ENCODE measurements around the gene CFDP1.

Gene CFDP1

GRCh38 chr16:75416904-75417565 lies 16.3 kb downstream of the CFDP1 start:
- H3K27me3 ChIP-seq (ENCODE audit: insufficient read depth, insufficient read length), result no peaks in the 10 kb centered on the region
- H3K9ac ChIP-seq (ENCODE audit: insufficient read length, low read depth), result no peak overlapping the region
- DNase-seq (ENCODE audit: low read depth, low spot score), result no peak
- H3K36me3 ChIP-seq (ENCODE audit: insufficient read depth, insufficient read length, low read length), result peaks cover 20% of the 10 kb centered on the region
- no peaks in the 10 kb centered on the region for H3K9me3 ChIP-seq (ENCODE audit: insufficient read depth, low read length)
- no peaks in the 10 kb centered on the region for H3K4me1 ChIP-seq (ENCODE audit: insufficient read depth, insufficient read length)
- H3K4me3 ChIP-seq (ENCODE audit: insufficient read length, low read depth), result no peak overlapping the region
- TF ChIP-seq ZNF274 (IDR thresholded peaks at IDR 0.05; ENCODE audit: low read depth, low read length), result no peak

GRCh38 chr16:75415169-75415905 lies 18.0 kb downstream of the CFDP1 start:
- no peak overlapping the region for H3K4me3 ChIP-seq (ENCODE audit: insufficient read length, low read depth)
- no peak overlapping the region for H3K9ac ChIP-seq (ENCODE audit: insufficient read length, low read depth)
- TF ChIP-seq YY1 (IDR thresholded peaks at IDR 0.05; ENCODE audit: insufficient read depth, insufficient read length) (no peak), SUZ12 (IDR thresholded peaks at IDR 0.05; ENCODE audit: extremely low read depth, insufficient read depth, insufficient read length) (no peak), ZNF274 (IDR thresholded peaks at IDR 0.05; ENCODE audit: low read depth, low read length) (no peak)
- no peak for DNase-seq (ENCODE audit: low read depth, low spot score)
- H3K36me3 ChIP-seq (ENCODE audit: insufficient read depth, insufficient read length, low read length), result peaks cover 34% of the 10 kb centered on the region
- H3K27me3 ChIP-seq (ENCODE audit: insufficient read depth, insufficient read length), result no peaks in the 10 kb centered on the region
- no peaks in the 10 kb centered on the region for H3K9me3 ChIP-seq (ENCODE audit: insufficient read depth, low read length)
- no peaks in the 10 kb centered on the region for H3K4me1 ChIP-seq (ENCODE audit: insufficient read depth, insufficient read length)

DNA sequence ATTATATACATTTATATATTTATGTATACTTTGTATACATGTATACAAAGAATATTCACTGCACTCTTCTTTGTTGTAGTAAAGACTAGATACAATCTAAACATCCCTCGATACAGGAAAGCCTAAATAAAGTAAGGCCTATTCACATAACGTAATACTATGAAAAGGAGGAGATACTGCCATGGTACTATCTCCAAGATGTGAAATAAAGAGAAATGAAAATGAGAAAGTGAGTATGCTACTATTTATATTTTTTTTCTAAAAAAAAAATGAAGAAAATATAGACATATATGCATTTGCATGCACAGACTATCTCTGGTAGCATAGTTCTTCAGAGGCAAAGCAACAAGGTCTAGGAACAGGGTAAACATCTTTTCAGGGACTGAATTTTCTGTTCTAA lies 19.4 kb downstream of the CFDP1 start:
- DNase-seq (ENCODE audit: low read depth, low spot score), result no peak
- TF ChIP-seq SUZ12 (IDR thresholded peaks at IDR 0.05; ENCODE audit: extremely low read depth, insufficient read depth, insufficient read length), result no peak
- no peak for TF ChIP-seq YY1 (IDR thresholded peaks at IDR 0.05; ENCODE audit: insufficient read depth, insufficient read length)
- no peak for TF ChIP-seq ZNF274 (IDR thresholded peaks at IDR 0.05; ENCODE audit: low read depth, low read length)
- no peaks in the 10 kb centered on the region for H3K4me1 ChIP-seq (ENCODE audit: insufficient read depth, insufficient read length)
- no peaks in the 10 kb centered on the region for H3K9me3 ChIP-seq (ENCODE audit: insufficient read depth, low read length)
- H3K27me3 ChIP-seq (ENCODE audit: insufficient read depth, insufficient read length), result no peaks in the 10 kb centered on the region
- H3K4me3 ChIP-seq (ENCODE audit: insufficient read length, low read depth), result no peak overlapping the region
- no peak overlapping the region for H3K9ac ChIP-seq (ENCODE audit: insufficient read length, low read depth)
- H3K36me3 ChIP-seq (ENCODE audit: insufficient read depth, insufficient read length, low read length), result peaks cover 48% of the 10 kb centered on the region

DNA sequence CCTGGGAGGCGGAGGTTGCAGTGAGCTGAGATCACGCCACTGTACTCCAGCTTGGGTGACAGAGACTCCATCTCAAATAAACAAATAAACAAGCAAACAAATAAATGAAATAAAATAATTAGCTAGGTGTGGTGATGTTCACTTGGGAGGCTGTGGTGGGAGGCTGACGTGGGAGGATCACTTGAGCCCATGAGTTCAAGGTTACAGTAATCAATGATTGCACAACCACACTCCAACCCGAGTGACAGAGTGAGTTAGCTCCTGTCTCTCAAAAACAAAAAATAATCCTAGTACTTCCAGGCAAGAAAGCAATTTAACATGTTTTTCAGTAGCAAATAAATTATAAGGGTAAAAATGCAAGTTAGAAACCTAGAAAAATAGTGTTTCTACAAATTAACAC lies 26.4 kb downstream of the CFDP1 start:
- DNase-seq (ENCODE audit: low read depth, low spot score), result no peak
- Histone ChIP-seq H3K9me3 (ENCODE audit: insufficient read depth, low read length) (no peaks in the 10 kb centered on the region), H3K27me3 (ENCODE audit: insufficient read depth, insufficient read length) (no peaks in the 10 kb centered on the region), H3K36me3 (ENCODE audit: insufficient read depth, insufficient read length, low read length) (peaks cover 53% of the 10 kb centered on the region), H3K9ac (ENCODE audit: insufficient read length, low read depth) (no peak overlapping the region), H3K4me3 (ENCODE audit: insufficient read length, low read depth) (no peak overlapping the region), H3K4me1 (ENCODE audit: insufficient read depth, insufficient read length) (no peaks in the 10 kb centered on the region)
- TF ChIP-seq SUZ12 (IDR thresholded peaks at IDR 0.05; ENCODE audit: extremely low read depth, insufficient read depth, insufficient read length) (no peak), YY1 (IDR thresholded peaks at IDR 0.05; ENCODE audit: insufficient read depth, insufficient read length) (no peak), ZNF274 (IDR thresholded peaks at IDR 0.05; ENCODE audit: low read depth, low read length) (no peak)

GRCh38 chr16:75402821-75403475 lies 30.4 kb downstream of the CFDP1 start:
- TF ChIP-seq SUZ12 (IDR thresholded peaks at IDR 0.05; ENCODE audit: extremely low read depth, insufficient read depth, insufficient read length) (no peak), ZNF274 (IDR thresholded peaks at IDR 0.05; ENCODE audit: low read depth, low read length) (no peak), YY1 (IDR thresholded peaks at IDR 0.05; ENCODE audit: insufficient read depth, insufficient read length) (no peak)
- no peaks in the 10 kb centered on the region for H3K9me3 ChIP-seq (ENCODE audit: insufficient read depth, low read length)
- H3K27me3 ChIP-seq (ENCODE audit: insufficient read depth, insufficient read length), result no peaks in the 10 kb centered on the region
- H3K36me3 ChIP-seq (ENCODE audit: insufficient read depth, insufficient read length, low read length), result peaks cover 27% of the 10 kb centered on the region
- no peak overlapping the region for H3K4me3 ChIP-seq (ENCODE audit: insufficient read length, low read depth)
- H3K9ac ChIP-seq (ENCODE audit: insufficient read length, low read depth), result no peak overlapping the region
- DNase-seq (ENCODE audit: low read depth, low spot score), result no peak
- no peaks in the 10 kb centered on the region for H3K4me1 ChIP-seq (ENCODE audit: insufficient read depth, insufficient read length)

GRCh38 chr16:75402159-75402820 lies 31.0 kb downstream of the CFDP1 start:
- no peak for DNase-seq (ENCODE audit: low read depth, low spot score)
- TF ChIP-seq YY1 (IDR thresholded peaks at IDR 0.05; ENCODE audit: insufficient read depth, insufficient read length) (no peak), SUZ12 (IDR thresholded peaks at IDR 0.05; ENCODE audit: extremely low read depth, insufficient read depth, insufficient read length) (no peak), ZNF274 (IDR thresholded peaks at IDR 0.05; ENCODE audit: low read depth, low read length) (no peak)

DNA sequence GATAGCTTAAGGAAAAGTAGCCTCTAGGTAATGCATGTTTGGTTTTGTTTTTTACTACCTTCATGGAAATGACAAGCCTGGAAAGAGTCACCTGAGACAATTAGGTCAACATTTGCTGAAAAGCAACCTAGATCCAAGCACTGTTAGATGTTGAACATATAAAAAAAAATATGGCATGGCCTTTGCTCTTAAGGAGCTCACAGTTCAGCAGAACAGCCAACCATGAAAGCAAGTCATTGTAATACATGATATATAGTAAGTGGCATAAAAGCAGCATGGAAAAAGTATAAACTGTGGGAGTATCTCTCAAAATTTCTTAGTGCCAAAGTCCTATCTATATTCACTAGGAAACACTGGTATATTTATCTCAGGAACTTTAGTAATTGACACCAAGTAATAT lies 31.6 kb downstream of the CFDP1 start:
- Histone ChIP-seq H3K9me3 (ENCODE audit: insufficient read depth, low read length) (no peaks in the 10 kb centered on the region), H3K36me3 (ENCODE audit: insufficient read depth, insufficient read length, low read length) (peaks cover 14% of the 10 kb centered on the region), H3K4me3 (ENCODE audit: insufficient read length, low read depth) (no peak overlapping the region), H3K27me3 (ENCODE audit: insufficient read depth, insufficient read length) (no peaks in the 10 kb centered on the region), H3K9ac (ENCODE audit: insufficient read length, low read depth) (no peak overlapping the region), H3K4me1 (ENCODE audit: insufficient read depth, insufficient read length) (no peaks in the 10 kb centered on the region)
- TF ChIP-seq YY1 (IDR thresholded peaks at IDR 0.05; ENCODE audit: insufficient read depth, insufficient read length), result no peak
- no peak for TF ChIP-seq SUZ12 (IDR thresholded peaks at IDR 0.05; ENCODE audit: extremely low read depth, insufficient read depth, insufficient read length)
- TF ChIP-seq ZNF274 (IDR thresholded peaks at IDR 0.05; ENCODE audit: low read depth, low read length), result no peak
- DNase-seq (ENCODE audit: low read depth, low spot score), result no peak

More at GRCh38 chr16:75402159-75402820, 31.0 kb downstream of the CFDP1 start:
- Histone ChIP-seq H3K9ac (ENCODE audit: insufficient read length, low read depth) (no peak overlapping the region), H3K4me3 (ENCODE audit: insufficient read length, low read depth) (no peak overlapping the region), H3K4me1 (ENCODE audit: insufficient read depth, insufficient read length) (no peaks in the 10 kb centered on the region), H3K36me3 (ENCODE audit: insufficient read depth, insufficient read length, low read length) (peaks cover 20% of the 10 kb centered on the region), H3K9me3 (ENCODE audit: insufficient read depth, low read length) (no peaks in the 10 kb centered on the region), H3K27me3 (ENCODE audit: insufficient read depth, insufficient read length) (no peaks in the 10 kb centered on the region)

Data from NT2/D1 (cell line).